B cell (primary cell): ENCODE measurements around the gene SPRR5. TPM values are rescaled to one million over a fixed set of nuclear protein-coding genes. Genes with fewer than 3 reads are reported as not detected.

Source experiments
- ATAC-seq: fragments of 200-7000 bp; cut with Tn5 transposase; one replicate; pipeline ENCODE4 v1.10.0; 2021; ENCODE audit warnings: low read depth, mild to moderate bottlenecking, moderate number of reproducible peaks, moderate library complexity
- CTCF ChIA-PET: fragments of 350-600 bp; sonication (Branson Sonifier 250); formaldehyde crosslinking; loops from one replicate; lab custom pipeline; 2021; ENCODE audit warnings: antibody characterized with exemption, inconsistent platforms; lab: Charles Lee
- POLR2A ChIA-PET: fragments of 350-600 bp; sonication (Branson Sonifier 250); formaldehyde crosslinking; loops from one replicate; lab custom pipeline; 2021; ENCODE audit warnings: antibody characterized with exemption; lab: Charles Lee
- DNase-seq: peaks from one replicate; pipeline ENCODE4 v3.0.0; 2013
- H2AFZ ChIP-seq: 2 replicates; pipeline ENCODE4 v1.6.1; 2012; ENCODE audit warnings: mild to moderate bottlenecking, low read depth, low read length; ENCODE audit not compliant: insufficient read depth, poor library complexity, severe bottlenecking
- H3K27ac ChIP-seq, 2 donors: 1 replicate in 1 of 2; 2 replicates in 1 of 2; pipeline ENCODE4 v1.5.1; 2012 to 2013; ENCODE audit warnings: low read length in 2 of 2, mild to moderate bottlenecking in 2 of 2, moderate library complexity in 1 of 2
- H3K27me3 ChIP-seq, 4 experiments: fragments of 200-600 bp in 1 of 4; sonication (generic) in 1 of 4; replicated peaks in 1 of 4; 1 replicate in 2 of 4; 2 replicates in 2 of 4; pipeline versions ENCODE4 v1.6.1 to v1.7.0; 2013 to 2016; ENCODE audit warnings: low read length in 3 of 4, mild to moderate bottlenecking in 2 of 4, mixed read lengths in 1 of 4, moderate library complexity in 1 of 4; ENCODE audit not compliant: insufficient read depth in 4 of 4, control insufficient read depth in 3 of 4; ENCODE audit errors: control extremely low read depth in 1 of 4
- H3K36me3 ChIP-seq, 2 experiments: replicated peaks in 1 of 2; 1 replicate in 1 of 2; 2 replicates in 1 of 2; pipeline versions ENCODE4 v1.6.1 to v1.7.1; 2013; ENCODE audit warnings: low read length in 1 of 2; ENCODE audit not compliant: insufficient read depth in 2 of 2, control insufficient read depth in 1 of 2; ENCODE audit errors: control extremely low read depth in 1 of 2, extremely low read depth in 1 of 2
- H3K4me1 ChIP-seq, 2 donors: fragments of 200-600 bp in 1 of 2; sonication (generic) in 1 of 2; 1 replicate in 1 of 2; 2 replicates in 1 of 2; pipeline versions ENCODE4 v1.5.1 to v1.6.1; 2013 to 2017; ENCODE audit warnings: low read length in 2 of 2; ENCODE audit not compliant: control insufficient read depth in 2 of 2, insufficient read depth in 2 of 2
- H3K4me2 ChIP-seq: replicated peaks from 2 replicates; pipeline ENCODE3; 2012; ENCODE audit warnings: mild to moderate bottlenecking, low read depth, low read length; ENCODE audit not compliant: poor library complexity, severe bottlenecking
- H3K4me3 ChIP-seq, 5 experiments: fragments of 200-600 bp in 1 of 5; sonication (generic) in 1 of 5; 1 replicate in 3 of 5; 2 replicates in 2 of 5; pipeline versions ENCODE4 v1.5.1 to v1.7.0; 2011 to 2016; ENCODE audit warnings: low read length in 4 of 5, mild to moderate bottlenecking in 4 of 5, low read depth in 2 of 5, control low read depth in 1 of 5, moderate library complexity in 1 of 5; ENCODE audit not compliant: insufficient read depth in 1 of 5; ENCODE audit errors: control extremely low read depth in 1 of 5, extremely low read depth in 1 of 5
- H3K79me2 ChIP-seq: fragments of 200-600 bp; sonication (generic); one replicate; pipeline ENCODE4 v1.6.0; 2016; ENCODE audit warnings: low read length; ENCODE audit not compliant: control insufficient read depth, insufficient read depth
- H3K9ac ChIP-seq: fragments of 200-600 bp; sonication (generic); 2 replicates; pipeline ENCODE4 v1.6.1; 2017; ENCODE audit warnings: mild to moderate bottlenecking, low read length, moderate library complexity
- H3K9me3 ChIP-seq, 3 donors: one replicate each; pipeline versions ENCODE4 v1.6.1 to v1.7.1; 2013; ENCODE audit warnings: low read length in 2 of 3; ENCODE audit not compliant: control insufficient read depth in 2 of 3, insufficient read depth in 1 of 3; ENCODE audit errors: control extremely low read depth in 1 of 3
- H4K20me1 ChIP-seq: 2 replicates; pipeline ENCODE4 v1.6.0; 2012; ENCODE audit warnings: mild to moderate bottlenecking, low read length; ENCODE audit not compliant: insufficient read depth, control insufficient read depth, poor library complexity, severe bottlenecking
- H3K27ac Mint-ChIP-seq: one replicate; pipeline ENCODE4 v1.8.0; 2021; ENCODE audit warnings: mixed read lengths
- H3K27me3 Mint-ChIP-seq: one replicate; pipeline ENCODE4 v1.8.0; 2021; ENCODE audit warnings: mixed read lengths
- H3K4me1 Mint-ChIP-seq: one replicate; pipeline ENCODE4 v1.8.0; 2021; ENCODE audit warnings: mixed read lengths
- H3K4me3 Mint-ChIP-seq: one replicate; pipeline ENCODE4 v1.8.0; 2021; ENCODE audit warnings: mixed read lengths
- H3K9me3 Mint-ChIP-seq: one replicate; pipeline ENCODE4 v1.8.0; 2022; ENCODE audit warnings: mixed read lengths; ENCODE audit not compliant: insufficient read depth
- EZH2 ChIP-seq: IDR thresholded peaks from 2 replicates; pipeline ENCODE4 v1.6.1; 2012; ENCODE audit warnings: borderline replicate concordance, low read depth, mild to moderate bottlenecking, moderate library complexity, low read length; ENCODE audit not compliant: insufficient read depth, poor library complexity, severe bottlenecking
- WGBS: methylation state at CpG from one replicate; pipeline ENCODE4 v1.1.5; 2013; ENCODE audit warnings: missing lambda C conversion rate; ENCODE audit not compliant: insufficient coverage; 5-methylcytosine and 5-hydroxymethylcytosine counted together
- intact Hi-C: fragments of 100-400 bp; cut with micrococcal nuclease; formaldehyde crosslinking; loops from one replicate; pipeline ENCODE4 v1.10.0; 2022
- polyA plus RNA-seq: library from polyadenylated mRNA; depleted of rRNA; stranded (reverse); fragments of >200 nt; gene quantifications from 2 replicates; pipeline ENCODE4 v1.2.3, GENCODE V29; 2012
- total RNA-seq, 2 donors: library from RNA; stranded (reverse); fragments of 120-200 nt in 1 of 2; gene quantifications; 1 replicate in 1 of 2; 2 replicates in 1 of 2; pipeline versions ENCODE4 v1.2.3 to v1.2.4, GENCODE V29; 2013 to 2022
- TF ChIP-seq, protein P1 (sequence below): fragments of 200-600 bp; IDR thresholded peaks from one replicate; pipeline ENCODE4 v1.8.0; 2022; ENCODE audit warnings: antibody characterized with exemption, mild to moderate bottlenecking

The SPRR5 gene
- total and polyA plus RNA-seq, 2 donors (not counting 1 experiment from before 2014, with no cell fraction given) = not detected

DNA sequence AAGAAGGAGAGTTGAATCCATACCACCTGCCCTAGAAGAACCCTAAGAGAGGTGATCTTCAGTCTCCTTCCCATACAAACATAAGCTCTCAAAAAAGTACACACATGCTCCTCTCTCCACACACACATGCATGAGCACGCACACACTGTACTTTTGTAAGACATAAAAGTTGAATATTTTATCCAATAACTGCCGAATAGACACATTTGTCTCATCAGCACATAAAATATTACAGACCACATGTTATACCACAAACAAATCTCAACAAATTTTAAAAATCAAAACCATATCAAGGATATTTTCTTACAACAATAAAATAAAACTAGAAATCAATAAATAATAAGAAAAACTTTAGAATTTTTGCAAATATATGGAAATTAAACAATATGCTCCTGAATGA is 39.6 kb downstream of the SPRR5 start:
- Mint-ChIP-seq H3K4me1 (no peaks in the 10 kb centered on the region), H3K27ac (no peak overlapping the region), H3K27me3 (peaks cover 25% of the 10 kb centered on the region), H3K9me3 (no peaks in the 10 kb centered on the region), H3K4me3 (no peak overlapping the region)
- CTCF ChIA-PET = no interaction called here
- Histone ChIP-seq H3K4me1 (no peaks in the 10 kb centered on the region), H3K9ac (no peak overlapping the region), H3K79me2 (no peaks in the 10 kb centered on the region), H3K27ac (no peak overlapping the region), H3K27me3 (peaks cover 0 to 7% (median 2%) of the 10 kb centered on the region in 4 experiments), H2AFZ (no peak overlapping the region), H3K36me3 (no peaks in the 10 kb centered on the region), H4K20me1 (no peaks in the 10 kb centered on the region), H3K4me3 (no peak overlapping the region), H3K9me3 (no peaks in the 10 kb centered on the region), H3K4me2 (no peak overlapping the region)
- WGBS = no CpG with 5 or more reads among the region's 2 CpGs
- intact Hi-C loops = no loop called here
- DNase-seq (no peak), ATAC-seq (no peak)
- TF ChIP-seq, protein P1, sequence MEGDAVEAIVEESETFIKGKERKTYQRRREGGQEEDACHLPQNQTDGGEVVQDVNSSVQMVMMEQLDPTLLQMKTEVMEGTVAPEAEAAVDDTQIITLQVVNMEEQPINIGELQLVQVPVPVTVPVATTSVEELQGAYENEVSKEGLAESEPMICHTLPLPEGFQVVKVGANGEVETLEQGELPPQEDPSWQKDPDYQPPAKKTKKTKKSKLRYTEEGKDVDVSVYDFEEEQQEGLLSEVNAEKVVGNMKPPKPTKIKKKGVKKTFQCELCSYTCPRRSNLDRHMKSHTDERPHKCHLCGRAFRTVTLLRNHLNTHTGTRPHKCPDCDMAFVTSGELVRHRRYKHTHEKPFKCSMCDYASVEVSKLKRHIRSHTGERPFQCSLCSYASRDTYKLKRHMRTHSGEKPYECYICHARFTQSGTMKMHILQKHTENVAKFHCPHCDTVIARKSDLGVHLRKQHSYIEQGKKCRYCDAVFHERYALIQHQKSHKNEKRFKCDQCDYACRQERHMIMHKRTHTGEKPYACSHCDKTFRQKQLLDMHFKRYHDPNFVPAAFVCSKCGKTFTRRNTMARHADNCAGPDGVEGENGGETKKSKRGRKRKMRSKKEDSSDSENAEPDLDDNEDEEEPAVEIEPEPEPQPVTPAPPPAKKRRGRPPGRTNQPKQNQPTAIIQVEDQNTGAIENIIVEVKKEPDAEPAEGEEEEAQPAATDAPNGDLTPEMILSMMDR = no peak
- TF ChIP-seq EZH2 = no peak
- POLR2A ChIA-PET = no interaction called here

DNA sequence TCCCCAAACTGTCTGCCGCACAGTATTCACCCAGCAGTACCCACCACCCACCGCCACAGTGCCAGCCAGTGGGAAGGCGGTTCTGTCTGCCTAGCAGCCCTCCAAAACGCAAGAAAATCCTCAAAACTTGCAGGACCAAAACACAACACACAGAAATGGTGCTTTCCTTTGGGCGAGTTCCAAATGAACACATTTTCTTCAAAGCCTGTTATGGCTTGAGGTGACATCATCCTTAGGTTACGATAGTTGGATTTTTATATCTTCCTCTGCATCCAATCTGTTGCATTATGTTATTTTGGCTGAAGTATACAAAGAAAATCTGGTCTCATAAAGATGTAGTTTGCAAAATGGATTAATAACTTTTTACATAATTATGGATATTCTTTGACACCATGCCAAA is 46.2 kb downstream of the SPRR5 start:
- no peak overlapping the region for H3K27ac Mint-ChIP-seq
- TF ChIP-seq, protein P1 = no peak
- TF ChIP-seq EZH2 = no peak
- no peak overlapping the region for H3K4me3 Mint-ChIP-seq
- Histone ChIP-seq H3K9me3 (peaks cover 0 to 3% (median 0%) of the 10 kb centered on the region in 3 donors), H2AFZ (no peak overlapping the region), H3K9ac (no peak overlapping the region), H3K4me1 (no peaks in the 10 kb centered on the region), H3K36me3 (no peaks in the 10 kb centered on the region), H3K27ac (no peak overlapping the region), H4K20me1 (no peaks in the 10 kb centered on the region), H3K4me2 (no peak overlapping the region), H3K27me3 (peaks cover 0 to 4% (median 0%) of the 10 kb centered on the region in 4 experiments), H3K79me2 (no peaks in the 10 kb centered on the region), H3K4me3 (no peak overlapping the region)
- no peaks in the 10 kb centered on the region for H3K4me1 Mint-ChIP-seq
- ChIA-PET POLR2A (no interaction called here), CTCF (no interaction called here)
- no peak for ATAC-seq
- WGBS = 74% methylated on average over 4 of the region's 6 CpGs
- H3K9me3 Mint-ChIP-seq = peaks cover 6% of the 10 kb centered on the region
- no peak for DNase-seq
- intact Hi-C loops = no loop called here
- H3K27me3 Mint-ChIP-seq = peaks cover 16% of the 10 kb centered on the region
